Keratinocyte (primary cell): ENCODE data around the gene PLEKHA6.

Experiments
- EZH2 ChIP-seq: IDR thresholded peaks from one replicate; pipeline ENCODE4 v1.6.1; 2012; ENCODE audit warnings: inconsistent platforms, mild to moderate bottlenecking, low read length, moderate library complexity
- TF ChIP-seq, protein P1 (sequence below), 3 experiments: IDR thresholded peaks in 1 of 3; conservative IDR thresholded peaks in 1 of 3; optimal IDR thresholded peaks in 1 of 3; 2 replicates in 2 of 3; 3 replicates in 1 of 3; pipeline versions ENCODE3 to v1.5.1; 2011; ENCODE audit warnings: low read length in 3 of 3, mild to moderate bottlenecking in 3 of 3, moderate library complexity in 2 of 3, control low read depth in 1 of 3, inconsistent platforms in 1 of 3; ENCODE audit not compliant: insufficient read depth in 2 of 3; ENCODE audit errors: extremely low read depth in 1 of 3

DNA sequence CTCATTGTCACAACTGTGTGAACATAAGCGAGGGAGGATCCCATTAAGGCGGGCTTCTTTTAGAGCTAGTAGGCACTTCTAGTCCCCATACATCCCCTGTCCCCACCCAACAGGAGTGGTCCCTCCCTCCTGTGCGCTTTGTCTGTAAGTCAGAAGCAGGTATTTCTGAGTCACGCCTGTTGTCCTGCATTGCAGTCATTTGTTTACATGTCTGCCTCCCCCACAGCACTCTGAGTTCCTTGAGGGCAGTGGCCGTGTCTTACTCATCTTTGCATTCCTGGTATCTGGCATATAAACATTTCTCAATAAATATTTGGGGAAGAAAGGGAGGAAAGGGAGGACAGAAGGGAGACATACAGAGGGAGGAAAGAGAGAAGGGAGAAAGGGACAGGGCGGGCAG is 40.3 kb downstream of the PLEKHA6 start:
- TF ChIP-seq, protein P1, sequence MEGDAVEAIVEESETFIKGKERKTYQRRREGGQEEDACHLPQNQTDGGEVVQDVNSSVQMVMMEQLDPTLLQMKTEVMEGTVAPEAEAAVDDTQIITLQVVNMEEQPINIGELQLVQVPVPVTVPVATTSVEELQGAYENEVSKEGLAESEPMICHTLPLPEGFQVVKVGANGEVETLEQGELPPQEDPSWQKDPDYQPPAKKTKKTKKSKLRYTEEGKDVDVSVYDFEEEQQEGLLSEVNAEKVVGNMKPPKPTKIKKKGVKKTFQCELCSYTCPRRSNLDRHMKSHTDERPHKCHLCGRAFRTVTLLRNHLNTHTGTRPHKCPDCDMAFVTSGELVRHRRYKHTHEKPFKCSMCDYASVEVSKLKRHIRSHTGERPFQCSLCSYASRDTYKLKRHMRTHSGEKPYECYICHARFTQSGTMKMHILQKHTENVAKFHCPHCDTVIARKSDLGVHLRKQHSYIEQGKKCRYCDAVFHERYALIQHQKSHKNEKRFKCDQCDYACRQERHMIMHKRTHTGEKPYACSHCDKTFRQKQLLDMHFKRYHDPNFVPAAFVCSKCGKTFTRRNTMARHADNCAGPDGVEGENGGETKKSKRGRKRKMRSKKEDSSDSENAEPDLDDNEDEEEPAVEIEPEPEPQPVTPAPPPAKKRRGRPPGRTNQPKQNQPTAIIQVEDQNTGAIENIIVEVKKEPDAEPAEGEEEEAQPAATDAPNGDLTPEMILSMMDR (optimal IDR thresholded peaks at IDR 0.05 in 1 of 3, IDR thresholded peaks at IDR 0.05 in 1 of 3, conservative IDR thresholded peaks at IDR 0.05 in 1 of 3; ENCODE audit: extremely low read depth in 1 of 3, insufficient read depth in 2 of 3, low read length in 3 of 3) = no peak
- no peak for TF ChIP-seq EZH2
